Esophagus muscularis mucosa (tissue), 4 donors: ENCODE measurements around the gene C6orf89. TPM values are rescaled to one million over a fixed set of nuclear protein-coding genes. Genes with fewer than 3 reads are reported as not detected.

ENCODE experiments used
- DNase-seq: peaks from one replicate; pipeline ENCODE4 v3.0.0-alpha.2; 2017; ENCODE audit errors: extremely low spot score
- H3K27ac ChIP-seq, 4 donors: fragments of 200-600 bp; sonication (generic); replicated peaks in 1 of 4; 1 replicate in 3 of 4; 2 replicates in 1 of 4; pipeline ENCODE4 v1.5.1; 2016 to 2019; ENCODE audit warnings: mild to moderate bottlenecking in 1 of 4
- H3K27me3 ChIP-seq, 4 donors: fragments of 200-600 bp; sonication (generic); one replicate each; pipeline versions ENCODE4 v1.5.1 to v1.6.0; 2016 to 2019
- H3K36me3 ChIP-seq, 4 donors: fragments of 200-600 bp; sonication (generic); one replicate each; pipeline ENCODE4 v1.5.1; 2016 to 2019
- H3K4me1 ChIP-seq, 4 donors: fragments of 200-600 bp; sonication (generic); one replicate each; pipeline ENCODE4 v1.5.1; 2016 to 2019
- H3K4me3 ChIP-seq, 4 donors: fragments of 200-600 bp; sonication (generic); 1 replicate in 2 of 4; 2 replicates in 2 of 4; pipeline ENCODE4 v1.5.1; 2016 to 2019; ENCODE audit warnings: mild to moderate bottlenecking in 4 of 4, moderate library complexity in 1 of 4
- H3K9me3 ChIP-seq, 4 donors: fragments of 200-600 bp; sonication (generic); 1 replicate in 3 of 4; 2 replicates in 1 of 4; pipeline ENCODE4 v1.5.1; 2016 to 2019
- CTCF ChIP-seq, 3 experiments: fragments of 200-600 bp in 2 of 3; fragments of 450-650 bp in 1 of 3; sonication (generic) in 2 of 3; IDR thresholded peaks; one replicate each; pipeline ENCODE4 v1.5.1; 2017 to 2019; ENCODE audit warnings: antibody characterized with exemption in 3 of 3, mild to moderate bottlenecking in 2 of 3, moderate library complexity in 1 of 3
- EP300 ChIP-seq: sonication (generic); formaldehyde crosslinking; IDR thresholded peaks from one replicate; pipeline ENCODE4 v1.6.1; 2017; ENCODE audit warnings: antibody characterized with exemption
- POLR2A ChIP-seq: fragments of 450-650 bp; IDR thresholded peaks from one replicate; pipeline ENCODE4 v1.6.1; 2017; ENCODE audit warnings: antibody characterized with exemption, moderate library complexity, mild to moderate bottlenecking, low read depth
- POLR2AphosphoS5 ChIP-seq, 2 donors: sonication (generic); formaldehyde crosslinking; IDR thresholded peaks; one replicate each; pipeline ENCODE4 v1.6.1; 2017; ENCODE audit warnings: antibody characterized with exemption in 2 of 2
- WGBS: methylation state at CpG from one replicate; pipeline ENCODE4 v1.1.5; 2018; 5-methylcytosine and 5-hydroxymethylcytosine counted together
- intact Hi-C: fragments of 100-400 bp; cut with DNase I; formaldehyde crosslinking; loops from one replicate; pipeline ENCODE4 v1.15.1; 2023
- total RNA-seq, 4 donors: library from RNA; depleted of rRNA; stranded (reverse); fragments of >200 nt; gene quantifications; one replicate each; pipeline versions ENCODE4 v1.1.0 to v1.2.1, GENCODE V29; 2016

The C6orf89 gene
- total RNA-seq, 4 donors from 2014 or later, result 56.5 to 66.2 (median 59.0) TPM

DNA sequence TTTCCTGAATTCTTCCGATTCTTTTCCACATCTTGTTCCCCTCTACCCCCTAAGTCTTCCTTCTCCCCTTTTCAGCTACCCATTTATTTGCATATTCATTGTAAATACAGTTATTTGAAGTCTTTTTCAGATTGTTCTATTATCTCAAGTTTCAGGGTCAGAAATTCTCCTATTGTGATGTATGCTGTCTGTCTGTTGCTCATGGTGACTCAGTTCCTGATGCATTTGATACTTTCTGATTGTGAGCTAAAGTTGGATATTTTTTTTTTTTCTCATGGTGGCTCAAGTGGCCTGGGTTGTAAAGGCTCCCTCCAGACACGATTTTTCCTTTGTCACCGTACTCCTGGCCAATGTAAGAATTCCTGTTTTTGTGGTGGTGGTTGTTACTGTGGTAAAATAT, 63.9 kb downstream of the C6orf89 start:
- Histone ChIP-seq H3K27ac (no peak overlapping the region), H3K36me3 (no peaks in the 10 kb centered on the region), H3K27me3 (no peaks in the 10 kb centered on the region), H3K4me1 (no peaks in the 10 kb centered on the region), H3K9me3 (no peaks in the 10 kb centered on the region), H3K4me3 (no peak overlapping the region)
- WGBS, result 80% methylated on average over 3 of the region's 3 CpGs
- intact Hi-C loops, result no loop called here
- DNase-seq, result no peak
- TF ChIP-seq EP300 (no peak), POLR2AphosphoS5 (IDR thresholded peaks at IDR 0.05) (no peak), POLR2A (no peak), CTCF (IDR thresholded peaks at IDR 0.05) (no peak)

DNA sequence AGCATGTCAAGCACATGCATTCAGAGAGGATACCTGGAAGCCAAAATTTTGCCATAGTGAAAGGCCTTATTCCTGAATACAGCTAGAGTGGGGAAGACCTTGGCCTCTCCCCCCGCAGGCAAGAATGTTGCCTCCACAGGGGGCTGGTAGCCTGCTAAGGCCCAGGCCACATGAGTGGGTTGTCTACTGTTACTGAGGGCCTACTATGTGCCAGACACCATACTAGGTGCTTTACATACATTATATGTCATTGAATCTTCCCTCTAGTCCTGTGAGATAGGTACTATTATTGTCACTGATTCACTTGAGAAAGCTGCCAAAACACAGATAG, 68.1 kb downstream of the C6orf89 start:
- TF ChIP-seq POLR2AphosphoS5 (IDR thresholded peaks at IDR 0.05) (no peak), EP300 (no peak), POLR2A (no peak), CTCF (IDR thresholded peaks at IDR 0.05) (no peak)
- intact Hi-C loops, result no loop called here
- DNase-seq, result no peak
- Histone ChIP-seq H3K9me3 (no peaks in the 10 kb centered on the region), H3K4me3 (no peak overlapping the region), H3K4me1 (no peaks in the 10 kb centered on the region), H3K27ac (no peak overlapping the region), H3K27me3 (no peaks in the 10 kb centered on the region), H3K36me3 (no peaks in the 10 kb centered on the region)
- WGBS, result 100% methylated on average over 1 of the region's 1 CpG

DNA sequence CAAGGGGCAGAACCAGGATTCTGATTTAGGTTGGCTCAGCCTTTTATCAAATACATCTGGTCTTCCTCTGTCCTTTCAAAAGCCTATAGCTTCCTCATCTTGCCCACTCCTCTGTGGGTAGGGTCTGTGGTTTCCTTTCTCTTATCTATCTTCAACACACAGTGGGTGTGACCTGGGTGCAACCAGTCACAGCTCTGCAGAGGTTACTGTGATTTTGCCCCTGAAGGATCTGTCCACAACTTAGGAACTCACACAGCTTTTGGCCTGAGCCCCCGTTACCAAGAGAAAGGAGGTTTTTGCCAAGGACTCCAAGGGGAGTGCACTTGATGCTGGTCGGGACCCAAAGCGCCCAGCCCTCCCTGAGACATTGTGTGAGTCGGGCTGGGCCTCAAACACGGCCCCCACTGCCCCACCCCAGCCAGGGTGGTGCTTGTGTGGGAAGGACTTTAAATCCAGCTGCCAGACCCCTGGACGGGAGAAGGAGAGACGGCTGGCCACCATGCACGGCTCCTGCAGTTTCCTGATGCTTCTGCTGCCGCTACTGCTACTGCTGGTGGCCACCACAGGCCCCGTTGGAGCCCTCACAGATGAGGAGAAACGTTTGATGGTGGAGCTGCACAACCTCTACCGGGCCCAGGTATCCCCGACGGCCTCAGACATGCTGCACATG, 68.6 kb downstream of the C6orf89 start, which contains the start of gene PI16:
Gene PI16 (plus strand): TSS at position 477 of the 670 bp plus-strand sequence. CDS start 23 bp downstream, at position 500.
- WGBS, result 74% methylated on average over 12 of the region's 14 CpGs
- Histone ChIP-seq H3K27ac (peak within 1 kb of the TSS in 2 of 4 donors; percentile 40 to 43), H3K9me3 (no peaks in the 10 kb centered on the region), H3K27me3 (no peaks in the 10 kb centered on the region), H3K4me1 (peaks cover 0 to under 1% (median 0%) of the 10 kb centered on the region in 4 donors), H3K36me3 (no peaks in the 10 kb centered on the region), H3K4me3 (peak within 1 kb of the TSS; percentile 8 to 44 (median 24))
- no peak for TF ChIP-seq CTCF (IDR thresholded peaks at IDR 0.05)
- no peak for TF ChIP-seq EP300
- TF ChIP-seq POLR2A, result no peak
- peak in 1 of 2 donors; percentile 47 for TF ChIP-seq POLR2AphosphoS5 (IDR thresholded peaks at IDR 0.05)
- intact Hi-C loops, result no loop called here
- no peak for DNase-seq

DNA sequence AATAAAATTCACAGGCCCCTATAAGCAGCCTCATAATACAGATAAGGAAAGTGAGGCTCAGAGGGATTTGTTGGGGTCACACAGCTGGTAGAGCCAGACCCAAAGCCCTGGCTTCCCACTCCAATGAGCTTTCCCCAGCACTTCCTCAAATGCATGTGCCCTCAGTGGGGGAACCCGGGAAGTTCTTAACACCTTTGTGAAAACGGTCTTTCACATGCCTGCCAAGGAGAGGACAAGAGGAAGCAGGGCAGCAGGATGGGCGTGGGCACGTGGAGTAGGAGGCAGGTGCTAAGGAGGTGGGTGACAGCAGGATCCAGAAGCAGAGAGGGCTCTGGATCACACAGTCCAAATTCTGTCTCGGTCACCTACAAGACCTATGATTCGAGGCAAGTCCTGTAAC, 69.4 kb downstream of the C6orf89 start:
- no peak for DNase-seq
- Histone ChIP-seq H3K27ac (peak overlapping the region in 2 of 4 donors; percentile 40 to 43), H3K4me1 (peaks cover 0 to 5% (median 0%) of the 10 kb centered on the region in 4 donors), H3K27me3 (no peaks in the 10 kb centered on the region), H3K4me3 (peak overlapping the region; percentile 8 to 44 (median 24)), H3K9me3 (no peaks in the 10 kb centered on the region), H3K36me3 (no peaks in the 10 kb centered on the region)
- intact Hi-C loops, result no loop called here
- TF ChIP-seq EP300 (no peak), CTCF (IDR thresholded peaks at IDR 0.05) (no peak), POLR2A (no peak), POLR2AphosphoS5 (IDR thresholded peaks at IDR 0.05) (no peak)
- WGBS, result 69% methylated on average over 6 of the region's 6 CpGs
